Urinary bladder (tissue), 4 donors: ENCODE measurements around the gene NAV3. TPM values are rescaled to one million over a fixed set of nuclear protein-coding genes. Genes with fewer than 3 reads are reported as not detected.

ENCODE experiments used
- DNase-seq: peaks from one replicate; pipeline ENCODE4 v3.0.0-alpha.2; 2015; ENCODE audit errors: extremely low spot score
- H3K27ac ChIP-seq: one replicate; pipeline ENCODE4 v1.5.1; 2013; ENCODE audit warnings: low read depth, mild to moderate bottlenecking, moderate library complexity
- H3K36me3 ChIP-seq: one replicate; pipeline ENCODE4 v1.6.1; 2013; ENCODE audit warnings: mild to moderate bottlenecking, moderate library complexity; ENCODE audit not compliant: insufficient read depth
- H3K4me1 ChIP-seq: one replicate; pipeline ENCODE4 v1.6.1; 2013; ENCODE audit warnings: mild to moderate bottlenecking, moderate library complexity; ENCODE audit not compliant: insufficient read depth
- H3K4me3 ChIP-seq: one replicate; pipeline ENCODE4 v1.5.1; 2013; ENCODE audit warnings: low read depth, low read length
- WGBS: extraction: QIAGEN DNeasy Blood & Tissue Kit; methylation state at CpG from one replicate; pipeline ENCODE4 v1.1.7; 2013; 5-methylcytosine and 5-hydroxymethylcytosine counted together
- polyA plus RNA-seq: library from polyadenylated mRNA; stranded (reverse); fragments of 200-250 nt; gene quantifications from one replicate; pipeline ENCODE4 v1.2.3, GENCODE V29; 2013
- total RNA-seq: library from RNA; depleted of rRNA; stranded (reverse); fragments of >200 nt; gene quantifications from one replicate; pipeline ENCODE4 v1.2.3, GENCODE V29; 2014
- donor health status: healthy with polysubstance abuse.
- donor health status: healthy.

The NAV3 gene
- total and polyA plus RNA-seq, 2 donors, result 5.3 to 97.2 TPM

- WGBS, result 27% methylated on average over 1 of the region's 1 CpG
- no peak overlapping the region for H3K4me3 ChIP-seq
- no peaks in the 10 kb centered on the region for H3K4me1 ChIP-seq
Measured at GRCh38 chr12:78171061-78171460, 340.4 kb downstream of the NAV3 start.

GRCh38 chr12:78176643-78177042 is 345.9 kb downstream of the NAV3 start:
- H3K36me3 ChIP-seq, result peaks cover 1% of the 10 kb centered on the region
- no peaks in the 10 kb centered on the region for H3K4me1 ChIP-seq
- WGBS, result 94% methylated on average over 4 of the region's 4 CpGs
- no peak overlapping the region for H3K4me3 ChIP-seq
- no peak for DNase-seq
- no peak overlapping the region for H3K27ac ChIP-seq

More at GRCh38 chr12:78171061-78171460, 340.4 kb downstream of the NAV3 start:
- Histone ChIP-seq H3K27ac (no peak overlapping the region), H3K36me3 (no peaks in the 10 kb centered on the region)
- no peak for DNase-seq

DNA sequence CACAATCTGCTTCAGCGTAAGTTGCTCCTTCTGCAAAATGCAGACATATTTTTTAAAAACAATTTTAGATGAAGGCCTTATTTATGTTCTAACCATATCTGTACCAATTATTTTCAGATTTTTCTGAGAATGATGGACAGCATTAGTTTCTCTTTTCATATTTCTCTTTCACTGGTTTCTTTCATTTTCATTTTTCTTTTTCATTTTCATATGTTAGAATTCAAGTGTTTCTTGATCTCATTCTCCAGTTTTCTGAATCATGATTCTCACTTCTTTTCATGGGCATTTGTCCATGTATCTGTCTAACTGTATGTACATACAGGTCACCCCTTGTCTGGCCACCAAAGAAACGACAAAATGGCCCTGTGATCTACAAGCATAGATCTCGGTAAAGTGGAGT is 346.6 kb downstream of the NAV3 start:
- 96% methylated on average over 3 of the region's 3 CpGs for WGBS
- Histone ChIP-seq H3K36me3 (peaks cover 1% of the 10 kb centered on the region), H3K4me3 (no peak overlapping the region), H3K4me1 (no peaks in the 10 kb centered on the region), H3K27ac (no peak overlapping the region)
- no peak for DNase-seq

DNA sequence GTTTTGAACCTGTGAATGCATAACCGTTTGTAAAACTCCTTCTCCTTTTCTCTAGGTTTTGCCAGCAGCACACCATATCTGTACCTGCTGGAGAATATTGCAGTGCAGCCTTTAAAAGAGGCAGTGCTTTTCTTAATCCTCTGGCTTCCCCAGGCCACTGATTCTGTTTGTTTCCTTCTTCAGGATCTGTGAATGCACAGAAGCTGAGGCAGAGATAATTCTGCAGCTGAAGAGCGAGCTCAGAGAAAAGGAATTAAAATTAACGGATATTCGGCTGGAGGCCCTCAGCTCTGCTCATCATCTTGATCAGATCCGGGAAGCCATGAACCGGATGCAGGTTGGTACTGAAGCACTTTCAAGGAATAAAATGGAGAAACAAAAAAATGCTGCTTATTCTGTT is 348.7 kb downstream of the NAV3 start:
- no peak for DNase-seq
- no peak overlapping the region for H3K4me3 ChIP-seq
- H3K36me3 ChIP-seq, result peaks cover 1% of the 10 kb centered on the region
- 84% methylated on average over 6 of the region's 6 CpGs for WGBS
- H3K27ac ChIP-seq, result no peak overlapping the region
- H3K4me1 ChIP-seq, result no peaks in the 10 kb centered on the region

- peaks cover 1% of the 10 kb centered on the region for H3K36me3 ChIP-seq
- 54% methylated on average over 3 of the region's 3 CpGs for WGBS
- no peak overlapping the region for H3K4me3 ChIP-seq
- no peaks in the 10 kb centered on the region for H3K4me1 ChIP-seq
- no peak overlapping the region for H3K27ac ChIP-seq
- DNase-seq, result no peak
Measured at GRCh38 chr12:78181544-78182162, 351.0 kb downstream of the NAV3 start.

DNA sequence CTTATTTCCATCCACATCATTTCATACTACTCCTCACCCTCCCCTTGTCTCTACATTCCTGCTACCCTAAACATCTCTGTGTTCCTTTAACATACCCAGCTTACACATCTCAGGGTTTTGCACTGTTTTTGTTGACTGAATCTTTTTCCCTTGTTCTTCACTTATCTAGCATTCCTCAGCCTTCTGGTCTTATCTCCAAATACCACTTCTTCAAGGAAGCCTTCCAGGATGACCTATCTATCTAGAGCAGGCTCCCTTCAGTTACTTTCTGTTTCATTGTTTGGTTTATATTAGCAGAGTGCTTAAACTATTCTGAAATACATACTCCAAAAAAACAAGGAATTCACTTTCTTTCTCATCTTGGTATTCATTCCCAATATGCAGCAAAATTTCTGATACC is 353.1 kb downstream of the NAV3 start:
- no peak overlapping the region for H3K4me3 ChIP-seq
- DNase-seq, result no peak
- H3K36me3 ChIP-seq, result no peaks in the 10 kb centered on the region
- H3K4me1 ChIP-seq, result no peaks in the 10 kb centered on the region
- H3K27ac ChIP-seq, result no peak overlapping the region

- no peaks in the 10 kb centered on the region for H3K36me3 ChIP-seq
- no peak overlapping the region for H3K4me3 ChIP-seq
- DNase-seq, result no peak
- no peaks in the 10 kb centered on the region for H3K4me1 ChIP-seq
- H3K27ac ChIP-seq, result no peak overlapping the region
Measured at GRCh38 chr12:78185109-78185508, 354.4 kb downstream of the NAV3 start.

GRCh38 chr12:78185651-78186050 is 355.0 kb downstream of the NAV3 start:
- Histone ChIP-seq H3K4me3 (no peak overlapping the region), H3K36me3 (no peaks in the 10 kb centered on the region), H3K27ac (no peak overlapping the region), H3K4me1 (no peaks in the 10 kb centered on the region)
- 94% methylated on average over 2 of the region's 2 CpGs for WGBS
- DNase-seq, result no peak

DNA sequence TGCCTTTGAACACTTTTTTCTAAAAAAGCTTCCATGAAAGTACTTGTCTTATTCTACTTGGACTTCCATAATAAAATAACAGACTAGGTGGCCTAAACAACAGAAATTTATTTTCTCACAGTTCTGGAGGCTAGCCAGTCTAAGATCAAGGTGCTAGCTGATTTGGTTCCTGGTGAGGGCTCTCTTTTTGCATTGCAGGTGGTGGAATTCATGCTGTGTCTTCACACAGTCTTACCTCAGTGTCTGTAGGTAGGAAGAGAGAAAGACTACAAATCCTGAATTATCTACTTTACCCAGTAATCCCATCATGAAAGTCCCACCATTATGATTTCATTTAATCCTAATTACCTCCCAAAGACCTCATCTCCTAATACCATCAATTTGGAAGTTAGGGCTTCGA is 356.0 kb downstream of the NAV3 start:
- no peaks in the 10 kb centered on the region for H3K4me1 ChIP-seq
- no peak overlapping the region for H3K4me3 ChIP-seq
- no peak overlapping the region for H3K27ac ChIP-seq
- DNase-seq, result no peak
- WGBS, result 92% methylated on average over 1 of the region's 1 CpG
- H3K36me3 ChIP-seq, result no peaks in the 10 kb centered on the region

- 81% methylated on average over 2 of the region's 2 CpGs for whole genome bisulfite sequencing
- Histone ChIP-seq H3K27ac (no peak overlapping the region), H3K36me3 (no peaks in the 10 kb centered on the region), H3K4me1 (no peaks in the 10 kb centered on the region), H3K4me3 (no peak overlapping the region)
- DNase-seq, result no peak
Measured at GRCh38 chr12:78187741-78188140, 357.0 kb downstream of the NAV3 start.

DNA sequence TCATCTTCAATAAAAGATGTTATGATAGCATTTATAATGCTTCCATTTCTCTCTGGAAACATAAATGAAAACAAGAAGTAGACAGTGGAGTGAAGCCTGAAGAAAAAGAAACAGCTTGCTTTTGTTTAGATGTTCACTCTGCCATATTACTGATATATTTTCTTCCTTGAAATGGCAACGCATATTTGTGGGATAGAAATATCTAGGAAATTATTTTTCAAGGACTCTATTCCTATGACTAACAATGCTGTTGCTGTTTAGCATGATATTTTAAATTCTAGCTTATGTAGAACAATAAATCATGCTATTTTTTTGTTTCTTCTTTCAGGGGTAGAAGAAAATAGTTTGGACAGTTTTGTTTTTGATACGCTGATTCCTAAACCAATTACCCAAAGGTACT is 359.0 kb downstream of the NAV3 start:
- DNase-seq, result no peak
- WGBS, result 88% methylated on average over 2 of the region's 2 CpGs
- H3K36me3 ChIP-seq, result no peaks in the 10 kb centered on the region
- H3K4me1 ChIP-seq, result no peaks in the 10 kb centered on the region
- H3K4me3 ChIP-seq, result no peak overlapping the region
- no peak overlapping the region for H3K27ac ChIP-seq

DNA sequence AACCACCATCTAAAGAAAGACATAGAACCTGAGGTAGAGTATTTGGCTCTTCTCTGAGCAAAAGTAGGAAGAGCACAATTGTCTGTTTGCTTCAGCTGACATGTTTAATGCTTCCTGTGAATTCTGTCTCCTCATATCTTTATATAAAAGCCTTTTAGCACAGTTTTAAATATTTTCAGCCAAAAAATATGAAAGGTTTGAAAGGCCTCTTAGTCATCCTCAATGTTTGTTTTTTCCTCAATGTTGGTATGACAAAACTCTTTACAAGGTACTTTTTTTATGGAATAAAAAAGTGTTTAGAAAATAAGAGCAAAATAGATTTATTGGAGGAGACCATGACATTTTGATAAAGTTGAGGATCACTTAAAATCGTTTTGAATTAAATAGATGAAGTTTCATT is 360.9 kb downstream of the NAV3 start:
- Histone ChIP-seq H3K27ac (no peak overlapping the region), H3K36me3 (no peaks in the 10 kb centered on the region), H3K4me3 (no peak overlapping the region), H3K4me1 (no peaks in the 10 kb centered on the region)
- DNase-seq, result no peak
- WGBS, result 41% methylated on average over 1 of the region's 1 CpG

GRCh38 chr12:78192979-78193378 is 362.3 kb downstream of the NAV3 start:
- no peak for DNase-seq
- Histone ChIP-seq H3K36me3 (no peaks in the 10 kb centered on the region), H3K27ac (no peak overlapping the region), H3K4me3 (no peak overlapping the region), H3K4me1 (no peaks in the 10 kb centered on the region)
- WGBS, result 76% methylated on average over 2 of the region's 2 CpGs

GRCh38 chr12:78194448-78194847 is 363.8 kb downstream of the NAV3 start:
- Histone ChIP-seq H3K27ac (no peak overlapping the region), H3K36me3 (no peaks in the 10 kb centered on the region), H3K4me3 (no peak overlapping the region), H3K4me1 (no peaks in the 10 kb centered on the region)
- DNase-seq, result no peak
- WGBS, result 58% methylated on average over 3 of the region's 3 CpGs

DNA sequence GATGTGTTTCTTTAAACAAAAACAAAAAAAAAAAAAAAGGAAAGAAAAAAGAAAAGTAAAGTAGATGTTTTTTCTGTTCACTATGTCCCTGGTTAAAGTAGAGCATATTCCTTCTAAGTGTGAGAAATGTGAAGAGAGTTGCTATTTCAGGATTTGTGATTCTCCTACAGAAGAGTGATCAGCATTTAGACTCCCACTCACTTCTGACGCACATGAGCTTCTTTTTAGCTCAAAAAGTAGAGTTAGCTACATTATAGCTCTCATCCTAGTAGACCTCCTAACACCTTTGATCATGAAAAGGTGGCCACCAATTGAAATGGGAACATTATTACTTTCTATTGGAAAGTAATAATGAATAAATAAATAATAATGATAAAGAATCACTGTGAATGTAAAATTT is 368.2 kb downstream of the NAV3 start:
- H3K4me1 ChIP-seq, result no peaks in the 10 kb centered on the region
- H3K27ac ChIP-seq, result no peak overlapping the region
- 85% methylated on average over 1 of the region's 1 CpG for WGBS
- H3K36me3 ChIP-seq, result no peaks in the 10 kb centered on the region
- no peak for DNase-seq
- no peak overlapping the region for H3K4me3 ChIP-seq
